ENCODE results near the gene CRADD.
"Not testable (repeated sequence)": the region's sequence is repeated elsewhere in the genome, so short reads cannot be mapped to it uniquely, and the experiment has no call there.

- not testable (repeated sequence) for TF ChIP-seq POLR2A (IDR thresholded peaks at IDR 0.05; ENCODE audit: low read depth, low read length); CTCF (conservative IDR thresholded peaks at IDR 0.05; ENCODE audit: low read depth, low read length); ELK1 (IDR thresholded peaks at IDR 0.05; ENCODE audit: borderline replicate concordance, low read depth, low read length); RAD21 (IDR thresholded peaks at IDR 0.05; ENCODE audit: low read length); MAZ (IDR thresholded peaks at IDR 0.05; ENCODE audit: borderline replicate concordance, low read depth, low read length); CHD1 (IDR thresholded peaks at IDR 0.05; ENCODE audit: low read depth, low read length); MXI1 (IDR thresholded peaks at IDR 0.05; ENCODE audit: borderline replicate concordance, low read depth, low read length); FOS (IDR thresholded peaks at IDR 0.05; ENCODE audit: low read depth, low read length); RFX5 (IDR thresholded peaks at IDR 0.05; ENCODE audit: low read depth, low read length); USF2 (IDR thresholded peaks at IDR 0.05; ENCODE audit: low read depth, low read length); MAFK (IDR thresholded peaks at IDR 0.05; ENCODE audit: low read depth, low read length); SMC3 (IDR thresholded peaks at IDR 0.05; ENCODE audit: low read depth, low read length); BHLHE40 (IDR thresholded peaks at IDR 0.05; ENCODE audit: low read depth, low read length); CEBPB (IDR thresholded peaks at IDR 0.05; ENCODE audit: low read depth, low read length)
Measured at GRCh38 chr12:93641380-93641779, 35.8 kb upstream of the CRADD start.

All from IMR-90 (cell line).